ENCODE data around the gene LRCH2. TPM values are rescaled to one million over a fixed set of nuclear protein-coding genes. Genes with fewer than 3 reads are reported as not detected.

Gene LRCH2
- total RNA-seq, 1 donor: 2.5 TPM

DNA sequence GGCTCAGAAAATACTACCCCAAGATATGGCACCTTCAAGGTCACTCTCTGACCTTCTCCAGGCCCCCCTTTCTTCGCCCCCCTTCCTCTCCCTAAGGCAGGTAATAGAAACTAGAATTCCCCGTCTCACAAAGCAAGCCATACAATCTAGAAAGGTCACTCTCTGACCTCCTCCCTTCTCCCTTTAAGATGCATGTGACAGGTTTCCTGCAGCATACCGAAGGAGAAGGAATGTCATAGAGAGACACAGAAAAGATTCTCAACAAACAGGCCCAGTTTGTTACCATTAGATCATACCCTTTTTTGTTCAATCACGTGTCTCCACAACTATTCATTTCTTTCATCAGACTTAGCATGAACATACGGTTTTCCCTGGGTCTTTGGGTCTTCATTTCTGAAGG lies 95.9 kb downstream of the LRCH2 start:
- no peak for DNase-seq (ENCODE audit: insufficient read length, low spot score, missing footprints)
- Histone ChIP-seq H3K4me2 (ENCODE audit: insufficient read depth, low read length) (no peak overlapping the region), H4K20me1 (ENCODE audit: insufficient read depth, low read length) (no peaks in the 10 kb centered on the region), H3K79me2 (ENCODE audit: insufficient read depth, low read length) (no peaks in the 10 kb centered on the region), H3K9me3 (ENCODE audit: low read depth, low read length) (no peaks in the 10 kb centered on the region), H3K36me3 (ENCODE audit: insufficient read depth, low read length) (no peaks in the 10 kb centered on the region), H3K27me3 (ENCODE audit: insufficient read depth, low read length) (no peaks in the 10 kb centered on the region), H3K4me1 (ENCODE audit: insufficient read depth, low read length) (no peaks in the 10 kb centered on the region), H2AFZ (ENCODE audit: low read length) (no peak overlapping the region), H3K4me3 (ENCODE audit: insufficient read depth, low read length) (no peak overlapping the region), H3K27ac (ENCODE audit: low read depth, low read length) (no peak overlapping the region)
- TF ChIP-seq CTCF (IDR thresholded peaks at IDR 0.05; ENCODE audit: extremely low read depth, low read depth, low read length): no peak

DNA sequence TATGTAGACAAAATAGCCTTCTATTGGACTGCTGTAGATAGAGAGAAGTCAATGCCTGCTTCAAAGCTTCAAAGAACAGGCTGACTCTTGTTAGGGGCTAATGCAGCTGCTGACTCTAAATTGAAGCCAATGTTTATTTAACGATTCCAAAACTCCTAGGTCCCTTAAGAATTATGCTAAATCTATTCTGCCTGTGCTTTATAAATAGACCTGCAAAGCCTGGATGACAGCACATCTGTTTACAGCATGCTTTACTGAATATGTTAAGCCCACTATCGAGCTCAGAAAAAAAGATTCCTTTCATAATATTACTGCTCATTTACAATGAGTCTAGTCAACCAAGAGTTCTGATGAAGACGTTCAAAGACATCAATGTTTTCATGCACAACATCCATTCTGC lies 99.5 kb downstream of the LRCH2 start:
- no peaks in the 10 kb centered on the region for H3K9me3 ChIP-seq (ENCODE audit: low read depth, low read length)
- H3K4me3 ChIP-seq (ENCODE audit: insufficient read depth, low read length): no peak overlapping the region
- TF ChIP-seq CTCF (IDR thresholded peaks at IDR 0.05; ENCODE audit: extremely low read depth, low read depth, low read length): no peak
- no peaks in the 10 kb centered on the region for H3K27me3 ChIP-seq (ENCODE audit: insufficient read depth, low read length)
- no peak for DNase-seq (ENCODE audit: insufficient read length, low spot score, missing footprints)
- no peaks in the 10 kb centered on the region for H4K20me1 ChIP-seq (ENCODE audit: insufficient read depth, low read length)
- H3K36me3 ChIP-seq (ENCODE audit: insufficient read depth, low read length): no peaks in the 10 kb centered on the region
- no peak overlapping the region for H2AFZ ChIP-seq (ENCODE audit: low read length)
- no peaks in the 10 kb centered on the region for H3K4me1 ChIP-seq (ENCODE audit: insufficient read depth, low read length)
- H3K27ac ChIP-seq (ENCODE audit: low read depth, low read length): no peak overlapping the region
- no peaks in the 10 kb centered on the region for H3K79me2 ChIP-seq (ENCODE audit: insufficient read depth, low read length)
- H3K4me2 ChIP-seq (ENCODE audit: insufficient read depth, low read length): no peak overlapping the region

- no peaks in the 10 kb centered on the region for H3K36me3 ChIP-seq (ENCODE audit: insufficient read depth, low read length)
- no peak overlapping the region for H2AFZ ChIP-seq (ENCODE audit: low read length)
- H3K79me2 ChIP-seq (ENCODE audit: insufficient read depth, low read length): no peaks in the 10 kb centered on the region
- no peak overlapping the region for H3K4me2 ChIP-seq (ENCODE audit: insufficient read depth, low read length)
- no peaks in the 10 kb centered on the region for H3K27me3 ChIP-seq (ENCODE audit: insufficient read depth, low read length)
- no peaks in the 10 kb centered on the region for H3K4me1 ChIP-seq (ENCODE audit: insufficient read depth, low read length)
- TF ChIP-seq CTCF (IDR thresholded peaks at IDR 0.05; ENCODE audit: extremely low read depth, low read depth, low read length): no peak
- H3K27ac ChIP-seq (ENCODE audit: low read depth, low read length): no peak overlapping the region
- no peaks in the 10 kb centered on the region for H4K20me1 ChIP-seq (ENCODE audit: insufficient read depth, low read length)
- no peaks in the 10 kb centered on the region for H3K9me3 ChIP-seq (ENCODE audit: low read depth, low read length)
- no peak overlapping the region for H3K4me3 ChIP-seq (ENCODE audit: insufficient read depth, low read length)
- DNase-seq (ENCODE audit: insufficient read length, low spot score, missing footprints): no peak
These were observed 121.5 kb downstream of the LRCH2 start for GRCh38 chrX:115112411-115112810.

- no peaks in the 10 kb centered on the region for H3K9me3 ChIP-seq (ENCODE audit: low read depth, low read length)
- H3K27ac ChIP-seq (ENCODE audit: low read depth, low read length): no peak overlapping the region
These were observed 135.0 kb downstream of the LRCH2 start for GRCh38 chrX:115098897-115099296.

More at GRCh38 chrX:115098897-115099296, 135.0 kb downstream of the LRCH2 start:
- H3K79me2 ChIP-seq (ENCODE audit: insufficient read depth, low read length): no peaks in the 10 kb centered on the region
- H3K4me1 ChIP-seq (ENCODE audit: insufficient read depth, low read length): no peaks in the 10 kb centered on the region
- no peak for DNase-seq (ENCODE audit: insufficient read length, low spot score, missing footprints)
- no peaks in the 10 kb centered on the region for H4K20me1 ChIP-seq (ENCODE audit: insufficient read depth, low read length)
- H3K4me2 ChIP-seq (ENCODE audit: insufficient read depth, low read length): no peak overlapping the region
- no peak for TF ChIP-seq CTCF (IDR thresholded peaks at IDR 0.05; ENCODE audit: extremely low read depth, low read depth, low read length)
- peaks cover 8% of the 10 kb centered on the region for H3K27me3 ChIP-seq (ENCODE audit: insufficient read depth, low read length)
- no peak overlapping the region for H3K4me3 ChIP-seq (ENCODE audit: insufficient read depth, low read length)
- H2AFZ ChIP-seq (ENCODE audit: low read length): no peak overlapping the region
- no peaks in the 10 kb centered on the region for H3K36me3 ChIP-seq (ENCODE audit: insufficient read depth, low read length)
